H1 (cell line): ENCODE data around the gene ALPP. TPM values are rescaled to one million over a fixed set of nuclear protein-coding genes. Genes with fewer than 3 reads are reported as not detected.

Source experiments
- BACH1 ChIP-seq: IDR thresholded peaks from 2 replicates; pipeline ENCODE4 v1.6.1; 2012; ENCODE audit warnings: low read length, improper control_type of control experiment
- CHD2 ChIP-seq: IDR thresholded peaks from 2 replicates; pipeline ENCODE4 v1.6.1; 2012; ENCODE audit warnings: low read length, improper control_type of control experiment
- CTCF ChIP-seq, 3 experiments: IDR thresholded peaks; 1 replicate in 2 of 3; 2 replicates in 1 of 3; pipeline versions ENCODE4 v1.5.1 to v1.6.1; 2011; ENCODE audit warnings: low read length in 3 of 3, mild to moderate bottlenecking in 3 of 3, inconsistent platforms in 2 of 3, low read depth in 1 of 3, moderate library complexity in 1 of 3; ENCODE audit not compliant: insufficient read depth in 1 of 3; ENCODE audit errors: control extremely low read depth in 1 of 3
- HDAC2 ChIP-seq, 2 experiments: fragments of 300-600 bp in 1 of 2; sonication (generic) in 1 of 2; IDR thresholded peaks; 2 replicates each; pipeline ENCODE4 v1.6.1; 2011 to 2012; ENCODE audit warnings: low read depth in 2 of 2, low read length in 2 of 2, mild to moderate bottlenecking in 2 of 2, moderate library complexity in 2 of 2, borderline replicate concordance in 1 of 2, inconsistent platforms in 1 of 2
- NANOG ChIP-seq: IDR thresholded peaks from 2 replicates; pipeline ENCODE4 v1.6.1; 2011; ENCODE audit warnings: low read length, low read depth, mild to moderate bottlenecking, inconsistent platforms; ENCODE audit not compliant: insufficient read depth, poor library complexity, severe bottlenecking
- SIRT6 ChIP-seq: IDR thresholded peaks from one replicate; pipeline ENCODE4 v1.7.1; 2012; ENCODE audit warnings: low read length, inconsistent platforms
- TBP ChIP-seq: IDR thresholded peaks from 2 replicates; pipeline ENCODE4 v1.6.1; 2011; ENCODE audit warnings: low read depth, low read length, improper control_type of control experiment
- polyA plus RNA-seq, 7 experiments: library from polyadenylated mRNA; depleted of rRNA in 3 of 7; stranded (reverse) in 5 of 7; unstranded in 2 of 7; fragments of >200 nt in 5 of 7; fragments of 200-250 nt in 2 of 7; gene quantifications; 1 replicate in 5 of 7; 2 replicates in 1 of 7; 4 replicates in 1 of 7; pipeline versions ENCODE4 v1.2.1 to v1.2.3, GENCODE V29; 2011 to 2013; ENCODE audit warnings: missing spikeins in 2 of 7, mixed read lengths in 2 of 7
- total RNA-seq: library from RNA; stranded (reverse); fragmentation: NEBNext Ultra II Directional; extraction: Animal tissue kit (Norgen Biotek cat#: 25700); gene quantifications from 2 replicates; pipeline ENCODE4 v1.2.1, GENCODE V29; 2021

The ALPP gene
- total and polyA plus RNA-seq, 2 of the 8 experiments (the other 6 are each of a cell fraction or from before 2014, with no cell fraction given), result 0.15 TPM

- TF ChIP-seq SIRT6 (no peak), BACH1 (no peak), TBP (no peak), CTCF (IDR thresholded peaks at IDR 0.05; ENCODE audit: control extremely low read depth in 1 of 3, insufficient read depth in 1 of 3, low read depth in 1 of 3, low read length in 3 of 3) (no peak), HDAC2 (IDR thresholded peaks at IDR 0.05; ENCODE audit: borderline replicate concordance in 1 of 2, low read depth in 2 of 2, low read length in 2 of 2) (no peak), NANOG (no peak), CHD2 (no peak)
These were observed 43.5 kb downstream of the ALPP start (continued) for GRCh38 chr2:232422051-232422450.
